A549 (cell line): ENCODE results near the gene CSNK2A1.

Experiments used
- CBX8 ChIP-seq: fragments of 200-600 bp; sonication (generic); IDR thresholded peaks from 2 replicates; pipeline ENCODE4 v1.6.1; 2016
- EHMT2 ChIP-seq: fragments of 200-600 bp; sonication (generic); IDR thresholded peaks from 2 replicates; pipeline ENCODE4 v1.6.1; 2016; ENCODE audit warnings: antibody characterized with exemption, low read depth, mild to moderate bottlenecking, moderate library complexity
- HOXA7 ChIP-seq: fragments of 250-450 bp; sonication (Bioruptor Pico); IDR thresholded peaks from 2 replicates; pipeline ENCODE4 v1.5.0; 2020; ENCODE audit warnings: mild to moderate bottlenecking, moderate library complexity
- JUN ChIP-seq, 2 experiments: fragments of >200 bp; sonication (Bioruptor Twin); formaldehyde crosslinking; IDR thresholded peaks; 2 replicates in 1 of 2; 3 replicates in 1 of 2; pipeline ENCODE4 v1.6.1; 2016 to 2017
- KDM5A ChIP-seq: fragments of 200-600 bp; sonication (generic); IDR thresholded peaks from 2 replicates; pipeline ENCODE4 v1.6.1; 2016; ENCODE audit warnings: antibody characterized with exemption, mild to moderate bottlenecking
- NFE2L2 ChIP-seq: fragments of 150-350 bp; conservative IDR thresholded peaks from 2 replicates; pipeline ENCODE4 v1.6.1; 2014; ENCODE audit warnings: low read length
- POLR2A ChIP-seq: IDR thresholded peaks from 2 replicates; pipeline ENCODE4 v1.6.1; 2012; ENCODE audit warnings: mild to moderate bottlenecking, low read length
- RFX5 ChIP-seq: fragments of 450-650 bp; IDR thresholded peaks from 2 replicates; pipeline ENCODE4 v1.7.1; 2014; ENCODE audit warnings: antibody characterized with exemption, mild to moderate bottlenecking, moderate library complexity
- SREBF2 ChIP-seq: fragments of 450-650 bp; IDR thresholded peaks from 2 replicates; pipeline ENCODE4 v1.6.1; 2014; ENCODE audit warnings: mild to moderate bottlenecking, moderate library complexity
- TF ChIP-seq, protein P1 (sequence below): fragments of >200 bp; sonication (Bioruptor Twin); formaldehyde crosslinking; IDR thresholded peaks from 3 replicates; pipeline ENCODE4 v1.5.1; 2016

DNA sequence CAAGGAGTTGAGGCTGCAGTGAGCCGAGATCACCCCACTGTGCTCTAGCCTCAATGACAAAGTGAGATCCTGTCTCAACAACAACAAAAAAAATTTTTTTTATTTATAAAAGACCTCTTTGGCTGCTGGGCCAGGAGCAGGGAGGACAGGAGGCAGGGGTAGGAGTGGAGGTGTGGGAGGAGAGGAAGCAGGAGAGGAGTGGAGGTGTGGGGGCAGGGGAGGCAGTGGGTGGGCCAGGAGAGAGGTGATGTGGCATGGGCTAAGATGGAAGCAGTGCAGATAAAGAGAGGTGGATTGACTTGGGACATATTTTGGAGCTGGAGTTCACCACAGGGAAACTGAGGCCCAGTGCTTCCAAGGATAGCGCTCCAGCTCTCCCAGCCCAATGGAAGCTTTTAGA is 13.4 kb upstream of the CSNK2A1 start:
- TF ChIP-seq JUN (IDR thresholded peaks at IDR 0.05) = no peak
- no peak for TF ChIP-seq POLR2A
- no peak for TF ChIP-seq EHMT2
- TF ChIP-seq NFE2L2 = no peak
- TF ChIP-seq RFX5 = no peak
- TF ChIP-seq, protein P1, sequence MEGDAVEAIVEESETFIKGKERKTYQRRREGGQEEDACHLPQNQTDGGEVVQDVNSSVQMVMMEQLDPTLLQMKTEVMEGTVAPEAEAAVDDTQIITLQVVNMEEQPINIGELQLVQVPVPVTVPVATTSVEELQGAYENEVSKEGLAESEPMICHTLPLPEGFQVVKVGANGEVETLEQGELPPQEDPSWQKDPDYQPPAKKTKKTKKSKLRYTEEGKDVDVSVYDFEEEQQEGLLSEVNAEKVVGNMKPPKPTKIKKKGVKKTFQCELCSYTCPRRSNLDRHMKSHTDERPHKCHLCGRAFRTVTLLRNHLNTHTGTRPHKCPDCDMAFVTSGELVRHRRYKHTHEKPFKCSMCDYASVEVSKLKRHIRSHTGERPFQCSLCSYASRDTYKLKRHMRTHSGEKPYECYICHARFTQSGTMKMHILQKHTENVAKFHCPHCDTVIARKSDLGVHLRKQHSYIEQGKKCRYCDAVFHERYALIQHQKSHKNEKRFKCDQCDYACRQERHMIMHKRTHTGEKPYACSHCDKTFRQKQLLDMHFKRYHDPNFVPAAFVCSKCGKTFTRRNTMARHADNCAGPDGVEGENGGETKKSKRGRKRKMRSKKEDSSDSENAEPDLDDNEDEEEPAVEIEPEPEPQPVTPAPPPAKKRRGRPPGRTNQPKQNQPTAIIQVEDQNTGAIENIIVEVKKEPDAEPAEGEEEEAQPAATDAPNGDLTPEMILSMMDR = no peak
- no peak for TF ChIP-seq CBX8
- TF ChIP-seq HOXA7 (CRISPR knock-in tag) = no peak
- no peak for TF ChIP-seq KDM5A
- no peak for TF ChIP-seq SREBF2
